Adipose tissue (tissue), 3 donors: ENCODE data around the gene PDGFRB. TPM values are rescaled to one million over a fixed set of nuclear protein-coding genes. Genes with fewer than 3 reads are reported as not detected.

Experiments used
- H3K27ac ChIP-seq: one replicate; pipeline ENCODE4 v1.5.1; 2013; ENCODE audit warnings: low read depth, low read length
- WGBS, 3 donors: extraction: QIAGEN DNeasy Blood & Tissue Kit; methylation state at CpG; one replicate each; pipeline ENCODE4 v1.1.7; 2013; 5-methylcytosine and 5-hydroxymethylcytosine counted together
- polyA plus RNA-seq, 3 donors: library from polyadenylated mRNA; stranded (reverse); fragments of 200-250 nt; gene quantifications; one replicate each; pipeline ENCODE4 v1.2.3, GENCODE V29; 2013
- donor health status: healthy with polysubstance abuse.
- donor health status: Bipolar disorder and iron deficiency.
- donor health status: healthy.

Gene PDGFRB
- polyA plus RNA-seq, 3 donors, result 13.7 to 102 (median 70.7) TPM

DNA sequence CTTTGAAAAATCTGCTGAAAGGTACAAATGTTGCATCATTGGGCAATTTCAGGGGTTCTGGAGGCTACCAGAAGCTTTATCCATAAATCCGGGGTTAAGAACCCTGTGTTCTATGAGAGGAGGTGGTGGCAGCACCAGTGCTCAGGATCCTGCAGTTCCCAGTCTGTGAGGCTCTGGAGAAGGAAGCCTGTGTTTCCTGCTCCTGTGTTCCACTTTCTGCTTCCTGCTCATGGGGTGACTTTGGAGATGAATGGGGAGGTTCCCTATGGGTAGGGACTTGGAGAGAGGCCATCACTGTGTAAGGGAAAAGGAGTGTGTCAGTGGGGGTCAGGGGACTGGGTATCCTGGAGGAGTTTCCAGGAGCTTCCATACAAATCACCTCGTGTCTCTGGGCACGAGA is 13.2 kb upstream of the PDGFRB start:
- no peak overlapping the region for H3K27ac ChIP-seq
- WGBS, 3 donors, result 40 to 55% (median 41%) methylated on average over 3 of the region's 3 CpGs

DNA sequence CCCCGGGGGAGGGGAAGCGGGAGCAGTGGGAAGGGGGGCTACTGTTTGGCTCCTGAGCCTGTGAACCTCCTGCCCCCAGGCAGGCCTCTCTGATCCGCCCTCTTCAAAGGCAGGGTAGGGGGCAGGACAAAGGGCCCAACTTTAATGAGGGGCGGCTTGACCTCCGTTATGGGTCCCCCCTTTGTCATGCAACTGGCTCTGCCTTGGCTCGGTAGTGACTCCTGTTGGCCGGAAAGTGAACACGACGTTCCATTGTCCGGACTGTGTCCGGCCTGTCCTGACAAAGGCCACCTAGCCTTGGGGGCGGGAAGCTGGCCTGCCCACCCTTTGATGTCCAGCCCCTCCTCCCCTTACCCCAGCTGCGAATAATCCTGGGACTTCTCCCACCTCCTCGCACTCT is 12.3 kb upstream of the PDGFRB start:
- 85 to 93% (median 89%) methylated on average over 13 to 14 of the region's 14 CpGs for WGBS, 3 donors
- H3K27ac ChIP-seq, result no peak overlapping the region

DNA sequence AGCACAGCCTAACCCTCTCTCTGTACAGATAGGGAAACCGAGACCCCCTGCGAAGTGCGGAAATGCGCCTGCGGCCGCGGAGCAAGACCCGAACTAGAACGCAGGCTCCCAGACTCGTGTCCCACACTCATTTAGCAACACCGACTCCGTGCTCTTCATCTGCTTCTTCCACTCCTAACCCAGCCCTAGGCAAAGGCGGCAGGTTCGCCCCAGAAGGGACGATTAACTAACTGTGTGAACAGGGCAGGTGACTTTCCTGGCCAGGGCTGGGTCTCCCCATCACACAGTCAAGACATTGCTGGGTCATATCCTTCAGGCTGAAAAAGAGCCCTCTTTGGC is 11.8 kb upstream of the PDGFRB start:
- H3K27ac ChIP-seq, result no peak overlapping the region
- 43 to 77% (median 65%) methylated on average over 15 of the region's 15 CpGs for WGBS, 3 donors

DNA sequence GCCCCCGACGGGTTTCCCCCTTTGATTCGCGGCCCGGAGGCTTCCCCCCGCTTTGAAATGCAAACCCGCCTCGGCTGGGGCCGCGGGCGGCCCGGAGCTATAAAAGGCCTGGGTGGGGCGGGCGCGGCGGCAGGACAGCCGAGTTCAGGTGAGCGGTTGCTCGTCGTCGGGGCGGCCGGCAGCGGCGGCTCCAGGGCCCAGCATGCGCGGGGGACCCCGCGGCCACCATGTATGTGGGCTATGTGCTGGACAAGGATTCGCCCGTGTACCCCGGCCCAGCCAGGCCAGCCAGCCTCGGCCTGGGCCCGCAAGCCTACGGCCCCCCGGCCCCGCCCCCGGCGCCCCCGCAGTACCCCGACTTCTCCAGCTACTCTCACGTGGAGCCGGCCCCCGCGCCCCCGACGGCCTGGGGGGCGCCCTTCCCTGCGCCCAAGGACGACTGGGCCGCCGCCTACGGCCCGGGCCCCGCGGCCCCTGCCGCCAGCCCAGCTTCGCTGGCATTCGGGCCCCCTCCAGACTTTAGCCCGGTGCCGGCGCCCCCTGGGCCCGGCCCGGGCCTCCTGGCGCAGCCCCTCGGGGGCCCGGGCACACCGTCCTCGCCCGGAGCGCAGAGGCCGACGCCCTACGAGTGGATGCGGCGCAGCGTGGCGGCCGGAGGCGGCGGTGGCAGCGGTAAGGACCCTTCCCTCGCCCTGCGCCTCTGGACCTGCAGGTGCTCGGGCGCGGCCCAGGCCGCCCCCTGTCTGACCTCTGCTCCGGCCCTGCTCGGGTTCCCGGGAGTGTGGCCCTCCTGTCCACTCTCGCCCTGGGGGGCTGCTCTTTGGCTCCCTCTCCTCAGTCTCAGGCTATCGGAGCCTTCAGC is 11.2 kb upstream of the PDGFRB start, which contains the start of gene CDX1:
TSS of gene CDX1 (plus strand) at position 129 of the 862 bp plus-strand sequence. CDS start at position 228, 99 bp downstream.
- WGBS, 3 donors, result 29 to 48% (median 44%) methylated on average over 66 to 93 of the region's 93 CpGs
- H3K27ac ChIP-seq, result no peak within 1 kb of the TSS

DNA sequence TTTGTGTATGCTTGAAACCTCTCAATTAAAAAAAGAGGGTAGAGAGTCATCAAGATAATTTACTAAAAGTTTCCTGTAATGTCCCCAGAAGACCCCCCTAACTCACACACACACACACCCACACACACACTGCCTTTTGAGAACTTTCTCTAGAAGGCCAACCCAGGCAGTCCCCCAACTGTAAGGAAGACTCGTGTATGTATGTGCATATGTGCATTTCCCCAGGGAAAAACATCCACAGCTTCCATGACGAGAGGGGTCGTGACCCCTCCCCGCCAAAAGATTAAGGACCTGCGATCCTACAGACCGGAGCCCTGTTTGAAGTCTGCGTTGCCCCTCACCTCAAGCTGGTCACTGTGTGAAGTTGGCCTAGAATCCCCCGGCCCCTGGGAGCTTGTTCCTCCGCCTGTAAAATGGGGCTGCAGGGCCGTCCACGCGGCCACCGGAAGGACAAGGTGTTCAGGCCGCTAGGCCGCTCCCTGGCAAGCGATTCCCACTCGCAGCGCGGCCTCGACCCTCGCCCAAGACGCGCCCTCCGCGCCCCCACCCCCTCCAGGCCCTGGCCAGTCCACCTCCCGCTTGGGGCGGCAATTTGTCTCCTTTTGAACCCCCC is 10.5 kb upstream of the PDGFRB start:
- no peak overlapping the region for H3K27ac ChIP-seq
- WGBS, 3 donors, result 73 to 85% (median 82%) methylated on average over 27 of the region's 27 CpGs

DNA sequence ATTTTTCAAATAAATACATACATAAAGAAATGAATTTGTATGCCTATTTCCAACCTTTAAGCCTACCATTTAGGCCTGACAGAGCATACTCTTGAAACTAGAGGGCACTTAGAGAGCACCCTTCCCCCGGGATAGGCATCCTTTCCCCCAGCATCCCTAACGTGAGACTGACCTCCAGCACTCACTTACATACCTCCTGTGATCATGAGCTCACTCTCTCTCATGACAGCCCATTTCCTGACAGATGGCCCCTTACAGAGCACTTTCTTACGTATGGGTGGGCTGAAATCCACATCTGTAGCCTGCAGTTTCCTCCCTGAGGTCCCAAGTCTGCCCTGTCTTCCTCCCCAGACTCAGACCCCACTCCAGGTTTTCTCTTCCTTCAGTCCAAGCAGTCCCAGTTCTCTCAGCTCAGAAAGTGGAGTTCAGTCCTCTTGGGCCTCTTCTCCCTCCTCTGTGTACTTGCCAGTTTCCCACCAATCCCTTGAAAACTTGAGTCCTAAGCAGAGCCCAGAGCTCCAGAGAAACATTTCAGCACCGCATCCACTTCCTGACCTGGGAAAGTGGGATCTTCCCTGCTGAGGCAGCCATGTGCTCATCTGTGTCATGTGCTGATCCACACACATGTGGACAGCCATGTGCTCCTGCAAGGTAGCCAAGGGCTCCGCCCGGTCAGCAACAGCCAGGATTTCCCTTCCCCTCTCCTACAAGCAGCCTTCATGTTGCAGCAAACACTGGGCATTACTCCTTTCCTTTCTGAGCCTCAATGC is 8.8 kb upstream of the PDGFRB start:
- WGBS, 3 donors, result 51 to 73% (median 53%) methylated on average over 6 of the region's 6 CpGs
- no peak overlapping the region for H3K27ac ChIP-seq

DNA sequence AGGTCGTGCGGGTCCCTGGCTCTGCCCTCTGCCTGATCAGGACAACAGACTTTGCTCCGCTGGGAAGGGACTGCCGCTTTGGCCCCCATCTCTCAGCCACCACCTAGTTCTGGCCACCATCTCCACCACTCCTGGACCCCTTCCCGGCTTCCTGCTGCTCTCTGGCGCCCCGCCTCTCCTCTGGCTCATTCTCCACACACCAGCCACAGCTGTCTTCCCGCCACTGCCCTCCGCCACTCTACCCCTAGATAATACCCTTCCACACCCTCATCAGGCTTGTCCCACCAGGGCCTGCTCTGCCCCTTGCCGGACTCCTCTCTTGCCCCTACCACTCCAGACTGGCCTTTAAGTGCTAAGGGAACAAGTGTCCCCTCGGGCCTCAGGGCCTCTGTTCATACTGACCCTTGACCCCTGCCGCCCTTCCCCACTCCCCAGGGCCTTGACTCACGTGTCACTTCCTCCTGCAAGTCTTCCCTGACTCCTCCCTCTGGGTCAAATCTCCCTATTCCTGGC is 8.0 kb upstream of the PDGFRB start:
- 41 to 74% (median 60%) methylated on average over 10 to 13 of the region's 13 CpGs for WGBS, 3 donors
- H3K27ac ChIP-seq, result no peak overlapping the region

DNA sequence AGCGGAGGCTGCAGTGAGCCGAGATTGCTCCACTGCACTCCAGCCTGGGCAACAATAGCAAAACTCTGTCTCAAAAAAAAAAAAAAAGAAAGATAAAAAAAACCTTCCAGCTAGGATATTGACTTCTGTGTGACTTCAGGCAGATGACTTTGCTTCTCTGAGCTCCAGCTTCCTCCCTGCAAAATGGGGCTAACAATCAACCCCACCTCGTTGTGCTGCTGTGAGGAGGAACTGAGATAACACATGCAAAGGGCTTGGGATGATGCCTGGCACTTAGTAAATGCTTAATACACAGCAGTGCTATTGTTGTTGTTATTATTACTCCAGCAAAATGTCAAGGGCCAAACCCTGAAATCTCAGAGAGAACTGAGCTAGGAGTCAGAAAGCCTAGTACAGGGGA is 7.4 kb upstream of the PDGFRB start:
- 70 to 75% (median 73%) methylated on average over 3 of the region's 3 CpGs for WGBS, 3 donors
- no peak overlapping the region for H3K27ac ChIP-seq

DNA sequence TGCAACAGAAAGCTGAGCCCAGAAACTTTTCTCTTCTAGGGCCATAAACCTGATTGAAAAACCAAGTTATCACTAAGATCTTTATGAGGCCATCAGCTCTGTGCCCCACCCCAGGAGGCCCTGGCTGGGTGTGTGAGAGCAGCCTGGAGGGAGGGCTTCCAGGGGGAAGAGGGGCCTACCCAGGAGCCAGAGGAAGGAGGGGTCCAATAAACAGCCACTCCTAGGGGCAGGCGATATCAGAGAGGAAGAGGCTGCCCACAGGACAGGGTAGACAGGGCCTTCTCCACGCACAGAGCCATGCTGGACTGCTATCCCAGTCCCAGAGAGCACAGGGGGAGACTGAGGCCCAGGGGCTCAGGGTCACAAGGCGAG is 6.5 kb upstream of the PDGFRB start:
- 91 to 96% (median 91%) methylated on average over 3 of the region's 3 CpGs for WGBS, 3 donors
- no peak overlapping the region for H3K27ac ChIP-seq

DNA sequence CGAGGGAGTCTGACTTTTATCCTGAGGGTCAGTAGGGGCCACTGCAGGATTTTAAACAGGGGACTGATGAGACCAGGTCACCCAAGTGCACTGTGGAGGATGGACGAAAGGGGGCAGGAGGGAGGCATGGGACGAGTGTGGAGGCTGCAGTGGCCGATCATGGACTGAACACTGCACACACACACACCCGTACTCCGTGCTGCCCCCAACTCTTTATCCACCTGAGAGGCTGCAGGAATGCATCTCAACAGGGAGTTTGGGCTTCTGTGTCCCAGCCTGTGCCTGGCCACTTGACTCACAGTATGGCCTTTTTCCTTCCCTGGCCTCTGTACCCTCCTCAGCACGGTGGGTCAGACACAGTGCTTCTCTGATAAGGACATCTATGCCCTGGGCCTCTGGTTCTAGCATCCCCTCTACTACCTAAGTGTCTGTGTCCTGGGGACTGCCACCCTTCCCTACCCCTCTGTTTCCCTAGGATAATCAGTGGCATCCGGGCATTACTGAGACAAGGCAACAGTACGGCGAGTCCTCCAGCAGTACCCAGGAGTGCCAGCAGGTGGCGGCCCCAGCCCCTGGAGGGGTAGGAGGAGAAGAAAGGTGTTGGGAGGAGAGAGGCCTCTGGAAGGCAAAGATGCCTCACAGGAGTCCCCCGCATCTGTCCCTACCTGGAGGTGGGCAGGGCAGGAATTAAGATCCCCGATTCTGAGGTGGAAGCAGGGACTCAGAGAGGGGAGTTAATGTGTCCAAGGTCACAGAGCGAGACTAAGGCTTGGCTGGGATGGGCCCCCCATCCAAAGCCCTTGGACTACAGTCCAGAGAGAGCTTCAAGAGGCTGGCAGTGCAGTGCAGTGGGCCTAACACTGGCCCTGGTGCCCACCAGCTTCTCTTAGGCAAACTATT is 5.8 kb upstream of the PDGFRB start:
- H3K27ac ChIP-seq, result no peak overlapping the region
- WGBS, 3 donors, result 41 to 55% (median 45%) methylated on average over 14 of the region's 14 CpGs

DNA sequence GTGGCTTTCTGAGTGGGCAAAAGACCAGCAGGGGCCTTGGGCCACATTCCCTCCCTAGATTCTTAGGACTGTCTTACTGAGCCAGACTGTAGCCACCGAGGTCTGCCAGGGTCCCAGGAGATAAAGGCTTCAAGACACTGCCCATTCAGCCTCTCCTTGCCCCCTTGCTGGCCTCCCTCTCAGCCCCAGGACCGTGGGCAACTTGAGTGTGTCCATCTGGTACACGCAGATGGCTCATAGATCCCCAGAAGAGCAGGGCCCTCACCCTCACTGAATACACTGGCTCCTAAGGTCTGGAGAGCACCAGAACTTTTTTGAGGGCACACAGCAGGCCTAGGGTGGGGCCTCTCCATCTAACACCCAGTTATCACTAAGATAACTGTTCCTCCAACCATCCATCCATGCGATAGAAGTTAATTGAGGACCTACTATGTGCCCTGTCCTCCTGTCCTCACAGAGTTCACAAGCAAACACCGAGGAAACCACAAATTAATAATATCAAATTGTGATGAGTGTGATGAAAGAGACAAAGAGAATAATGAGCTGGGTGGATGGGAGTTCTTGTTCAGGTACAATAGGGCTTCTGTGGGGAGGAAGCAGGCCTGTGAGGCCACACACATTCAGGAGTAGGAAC is 4.9 kb upstream of the PDGFRB start:
- H3K27ac ChIP-seq, result no peak overlapping the region
- WGBS, 3 donors, result 61 to 75% (median 74%) methylated on average over 5 of the region's 5 CpGs

DNA sequence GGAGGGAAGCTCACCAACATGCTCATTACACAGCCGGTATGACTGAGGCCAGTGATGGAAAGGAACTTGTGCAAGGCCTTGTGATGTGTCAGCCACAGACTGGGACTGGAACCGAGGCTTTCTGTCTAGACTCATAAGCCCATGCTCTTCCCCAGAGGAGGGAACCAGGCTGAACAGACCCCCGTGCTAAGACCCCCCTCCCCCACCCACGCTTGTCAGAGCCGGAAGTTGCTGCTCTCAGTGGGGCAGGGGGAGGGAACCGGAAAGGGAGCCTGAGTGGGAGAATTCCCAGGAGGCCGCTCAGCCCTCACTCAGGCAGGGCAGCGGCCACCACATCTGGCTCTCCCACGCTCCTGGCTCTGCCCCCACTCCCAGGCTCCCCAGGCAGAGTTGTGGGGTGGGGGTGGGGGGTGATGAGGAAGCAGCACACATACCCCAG is 4.1 kb upstream of the PDGFRB start:
- 29 to 60% (median 30%) methylated on average over 9 of the region's 9 CpGs for WGBS, 3 donors
- no peak overlapping the region for H3K27ac ChIP-seq

DNA sequence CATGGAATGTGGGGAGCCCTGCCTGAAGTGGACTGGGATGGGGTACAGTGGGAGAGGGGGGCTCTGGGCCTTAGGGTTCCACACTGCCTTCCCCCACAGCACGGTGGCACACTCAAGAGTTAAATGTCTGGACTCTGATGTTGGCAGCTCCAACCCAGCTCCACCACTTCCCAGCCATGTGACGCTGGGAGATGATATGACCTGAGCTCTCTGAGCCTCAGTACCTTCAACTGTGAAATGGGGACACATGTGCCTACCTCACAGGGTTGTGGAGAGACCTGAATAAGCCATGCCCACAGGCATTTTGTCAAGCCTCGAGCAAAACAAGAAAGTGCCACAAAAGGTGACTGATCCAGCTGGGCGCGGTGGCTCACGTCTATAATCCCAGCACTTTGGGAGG is 3.4 kb upstream of the PDGFRB start:
- no peak overlapping the region for H3K27ac ChIP-seq
- WGBS, 3 donors, result 76 to 83% (median 82%) methylated on average over 6 of the region's 6 CpGs

DNA sequence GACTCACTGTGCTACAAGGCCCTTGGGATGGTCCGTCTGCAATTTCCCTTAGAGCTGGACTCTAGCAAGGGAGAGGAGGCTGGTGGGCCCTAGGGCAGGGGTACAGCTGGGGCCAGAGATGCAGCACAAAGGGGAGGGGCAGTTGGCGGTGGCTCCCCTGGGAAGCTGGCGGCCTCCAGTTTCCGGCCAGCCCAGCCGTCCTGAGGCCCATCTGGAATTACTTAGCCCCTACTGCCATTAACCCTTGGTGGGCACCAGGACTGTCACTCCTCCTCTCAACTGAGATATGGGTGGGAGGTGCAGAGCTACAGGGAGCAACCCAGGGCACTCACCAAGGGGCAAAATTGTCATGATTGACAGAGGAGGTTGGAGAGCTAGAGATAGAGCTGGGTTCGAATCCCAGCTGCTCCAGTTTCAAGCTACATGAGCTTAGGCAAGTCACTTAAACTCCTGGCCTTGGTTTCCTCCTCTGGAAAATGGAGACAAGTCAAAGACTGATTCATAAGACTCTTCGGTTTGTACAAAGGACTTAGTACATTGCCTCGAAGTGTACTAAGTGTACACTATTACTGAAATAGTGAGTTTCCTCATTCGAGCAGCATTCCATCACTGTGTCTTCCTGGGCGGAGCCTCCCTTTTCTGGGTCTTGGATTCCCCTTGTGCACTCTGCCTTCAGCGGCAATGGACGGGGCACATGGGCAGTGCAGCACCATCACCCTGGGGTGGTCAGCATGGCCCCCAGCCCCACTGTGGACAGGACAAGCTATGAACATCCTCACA is 2.7 kb upstream of the PDGFRB start:
- no peak overlapping the region for H3K27ac ChIP-seq
- 45 to 62% (median 46%) methylated on average over 12 of the region's 12 CpGs for WGBS, 3 donors

DNA sequence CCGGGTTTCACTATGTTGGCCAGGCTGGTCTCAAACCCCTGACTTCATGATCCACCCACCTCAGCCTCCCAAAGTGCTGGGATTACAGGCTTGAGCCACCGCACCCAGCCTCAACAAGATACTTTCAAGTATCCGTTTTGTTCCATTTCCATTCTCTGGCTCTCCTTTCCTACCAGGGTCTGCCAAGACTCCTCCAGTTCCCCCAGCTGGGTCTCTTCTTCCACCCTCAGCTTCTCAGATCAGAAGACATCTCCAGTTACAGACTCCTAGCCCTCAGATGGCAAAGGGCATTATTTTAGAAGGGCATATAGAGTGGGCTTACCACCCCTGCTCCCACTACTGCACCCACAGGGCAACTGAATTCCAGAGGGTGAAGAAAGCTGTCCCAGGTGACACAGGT is 1.5 kb upstream of the PDGFRB start:
- 50 to 85% (median 63%) methylated on average over 3 of the region's 3 CpGs for WGBS, 3 donors
- no peak overlapping the region for H3K27ac ChIP-seq

DNA sequence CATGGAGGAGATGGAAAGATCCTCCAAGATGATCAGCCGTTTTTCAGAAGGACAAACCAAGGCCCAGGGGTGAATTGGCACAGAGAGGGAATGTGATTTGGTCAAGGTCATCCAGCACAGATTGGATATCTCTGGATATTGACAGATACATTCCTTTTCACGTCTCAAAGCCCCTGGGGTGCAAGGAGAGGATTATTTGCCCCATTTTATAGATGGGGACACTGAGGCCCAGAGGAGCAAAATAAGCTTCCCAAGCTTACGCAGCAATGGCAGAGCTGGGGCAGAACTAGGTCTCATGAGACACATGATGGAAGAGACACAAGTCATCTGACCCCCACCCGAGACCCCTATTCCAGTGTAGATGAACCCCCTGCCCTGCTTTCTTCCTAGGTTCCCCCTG is 895 bp upstream of the PDGFRB start:
- no peak overlapping the region for H3K27ac ChIP-seq
- 65 to 78% (median 72%) methylated on average over 4 of the region's 4 CpGs for WGBS, 3 donors

DNA sequence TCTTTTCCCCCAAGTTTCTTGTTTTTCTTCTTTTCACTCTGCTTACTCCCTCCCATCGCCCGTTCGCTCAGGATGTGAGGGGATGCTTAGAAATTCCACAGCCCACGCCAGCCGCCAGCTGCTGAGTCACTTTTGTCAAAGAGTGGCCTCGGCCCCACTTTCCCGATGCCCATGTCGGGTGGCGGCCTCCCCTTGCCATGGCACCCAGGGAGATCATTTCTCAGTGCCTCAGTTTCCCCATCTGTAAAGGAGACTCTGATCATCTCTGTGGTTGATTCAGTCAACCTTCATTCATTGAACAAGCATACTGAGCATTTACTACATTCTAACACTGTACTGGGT is 353 bp upstream of the PDGFRB start:
- H3K27ac ChIP-seq, result no peak overlapping the region
- whole genome bisulfite sequencing, 3 donors, result 2 to 20% (median 8%) methylated on average over 8 to 9 of the region's 9 CpGs
